Measurements from ENCODE around the gene EFNA1.

Gene EFNA1

DNA sequence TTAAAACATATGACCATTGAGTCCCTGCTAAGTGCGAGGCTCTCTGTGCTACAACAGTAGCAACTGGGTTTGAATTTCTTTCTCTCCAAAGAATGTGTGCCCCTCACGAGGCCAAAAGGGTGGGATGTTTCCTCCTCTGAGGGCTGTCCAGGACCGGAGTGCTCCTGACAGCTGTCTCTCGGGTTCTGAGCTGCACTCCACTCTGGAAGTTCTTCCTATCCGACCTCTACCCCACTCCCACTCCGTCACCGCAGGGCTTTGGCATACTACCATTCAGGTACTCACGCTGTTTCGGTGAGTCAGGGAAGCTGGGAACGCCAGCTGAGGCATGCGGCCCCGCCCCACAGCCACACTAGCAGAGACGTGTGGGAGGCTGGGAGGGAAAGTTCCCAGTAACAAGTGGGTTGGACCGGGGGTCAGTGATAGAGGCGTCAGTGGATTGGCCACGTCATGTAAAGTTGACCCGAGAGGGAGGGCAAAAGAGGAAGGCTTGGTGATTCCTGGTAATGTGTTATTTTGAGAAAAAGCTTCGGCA is 7.3 kb downstream of the EFNA1 start:
- Histone ChIP-seq H3K4me3 (ENCODE audit: low read depth, low read length) (peak overlapping the region; percentile 58), H3K36me3 (ENCODE audit: control insufficient read depth in 2 of 2, insufficient read depth in 1 of 2, low read length in 2 of 2) (peaks cover 3 to 55% of the 10 kb centered on the region in 2 experiments; a peak in 2 of 3 replicates), H3K4me1 (ENCODE audit: control insufficient read depth, insufficient read depth, low read length) (peaks cover 2% of the 10 kb centered on the region; the same call in 1 of the 2 replicates), H3K9me3 (ENCODE audit: control insufficient read depth, insufficient read depth, low read depth, low read length) (no peaks in the 10 kb centered on the region), H3K27ac (ENCODE audit: extremely low read depth, low read depth, low read length) (peak overlapping the region; percentile 88)
- ChIA-PET CTCF (interaction anchor here (0.9 to 8.1 kb wide), 9 partner anchors 11 to 73 kb away, joined by 3 to 54 read pairs (median 4); partner anchors contain the start of gene KRTCAP2), POLR2A (interaction anchor here (0.6 to 2.2 kb wide), 6 partner anchors 8 to 70 kb away, joined by 4 to 13 read pairs (median 4); partner anchors contain the start of genes KRTCAP2 and TRIM46)
- TF ChIP-seq HOXA7 (CRISPR knock-in tag; IDR thresholded peaks at IDR 0.05; ENCODE audit: borderline replicate concordance) (no peak), ZNF362 (tag by site-specific recombination; IDR thresholded peaks at IDR 0.05) (no peak), ZNF366 (tag by site-specific recombination; conservative IDR thresholded peaks at IDR 0.05) (peak; percentile 73), BCL11A (tag by site-specific recombination; IDR thresholded peaks at IDR 0.05; ENCODE audit: low read depth) (no peak; the same call in 1 of the 2 replicates), GLI2 (tag by site-specific recombination; IDR thresholded peaks at IDR 0.05; ENCODE audit: borderline replicate concordance, low read depth) (no peak), SP3 (tag by site-specific recombination; IDR thresholded peaks at IDR 0.05) (no peak; the same call in 1 of the 2 replicates), ZNF426 (tag by site-specific recombination; IDR thresholded peaks at IDR 0.05) (no peak), KLF7 (tag by site-specific recombination; IDR thresholded peaks at IDR 0.05; ENCODE audit: borderline replicate concordance) (no peak; the same call in 1 of the 2 replicates), ZNF600 (tag by site-specific recombination; IDR thresholded peaks at IDR 0.05) (peak; percentile 94), ZNF132 (tag by site-specific recombination; IDR thresholded peaks at IDR 0.05; ENCODE audit: borderline replicate concordance) (no peak), ZNF292 (tag by site-specific recombination; IDR thresholded peaks at IDR 0.05; ENCODE audit: borderline replicate concordance, low read depth) (no peak), ATF2 (tag by site-specific recombination; IDR thresholded peaks at IDR 0.05; ENCODE audit: low read depth) (no peak), ZNF112 (tag by site-specific recombination; IDR thresholded peaks at IDR 0.05) (no peak), ZNF335 (tag by site-specific recombination; conservative IDR thresholded peaks at IDR 0.05) (no peak), ZNF596 (tag by site-specific recombination; IDR thresholded peaks at IDR 0.05) (no peak), EGR2 (tag by site-specific recombination; IDR thresholded peaks at IDR 0.05; ENCODE audit: low read depth) (peak; percentile 80), ZNF19 (tag by site-specific recombination; IDR thresholded peaks at IDR 0.05; ENCODE audit: low read depth) (no peak), MYNN (tag by site-specific recombination; IDR thresholded peaks at IDR 0.05; ENCODE audit: borderline replicate concordance) (no peak), ZNF785 (tag by site-specific recombination; IDR thresholded peaks at IDR 0.05) (no peak), ZNF202 (tag by site-specific recombination; IDR thresholded peaks at IDR 0.05; ENCODE audit: borderline replicate concordance) (no peak), SCRT2 (tag by site-specific recombination; IDR thresholded peaks at IDR 0.05) (peak; percentile 99), SETDB1 (IDR thresholded peaks at IDR 0.05; ENCODE audit: insufficient read length, low read length) (no peak), ZNF175 (tag by site-specific recombination; IDR thresholded peaks at IDR 0.05) (no peak), KLF16 (tag by site-specific recombination; IDR thresholded peaks at IDR 0.05) (no peak)
- TF ChIP-seq, protein P1, sequence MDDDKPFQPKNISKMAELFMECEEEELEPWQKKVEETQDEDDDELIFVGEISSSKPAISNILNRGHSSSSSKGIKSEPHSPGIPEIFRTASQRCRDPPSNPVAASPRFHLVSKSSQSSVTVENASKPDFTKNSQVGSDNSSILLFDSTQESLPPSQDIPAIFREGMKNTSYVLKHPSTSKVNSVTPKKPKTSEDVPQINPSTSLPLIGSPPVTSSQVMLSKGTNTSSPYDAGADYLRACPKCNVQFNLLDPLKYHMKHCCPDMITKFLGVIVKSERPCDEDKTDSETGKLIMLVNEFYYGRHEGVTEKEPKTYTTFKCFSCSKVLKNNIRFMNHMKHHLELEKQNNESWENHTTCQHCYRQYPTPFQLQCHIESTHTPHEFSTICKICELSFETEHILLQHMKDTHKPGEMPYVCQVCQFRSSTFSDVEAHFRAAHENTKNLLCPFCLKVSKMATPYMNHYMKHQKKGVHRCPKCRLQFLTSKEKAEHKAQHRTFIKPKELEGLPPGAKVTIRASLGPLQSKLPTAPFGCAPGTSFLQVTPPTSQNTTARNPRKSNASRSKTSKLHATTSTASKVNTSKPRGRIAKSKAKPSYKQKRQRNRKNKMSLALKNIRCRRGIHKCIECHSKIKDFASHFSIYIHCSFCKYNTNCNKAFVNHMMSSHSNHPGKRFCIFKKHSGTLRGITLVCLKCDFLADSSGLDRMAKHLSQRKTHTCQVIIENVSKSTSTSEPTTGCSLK (tag by site-specific recombination; IDR thresholded peaks at IDR 0.05), result no peak
- TF ChIP-seq, protein P2, sequence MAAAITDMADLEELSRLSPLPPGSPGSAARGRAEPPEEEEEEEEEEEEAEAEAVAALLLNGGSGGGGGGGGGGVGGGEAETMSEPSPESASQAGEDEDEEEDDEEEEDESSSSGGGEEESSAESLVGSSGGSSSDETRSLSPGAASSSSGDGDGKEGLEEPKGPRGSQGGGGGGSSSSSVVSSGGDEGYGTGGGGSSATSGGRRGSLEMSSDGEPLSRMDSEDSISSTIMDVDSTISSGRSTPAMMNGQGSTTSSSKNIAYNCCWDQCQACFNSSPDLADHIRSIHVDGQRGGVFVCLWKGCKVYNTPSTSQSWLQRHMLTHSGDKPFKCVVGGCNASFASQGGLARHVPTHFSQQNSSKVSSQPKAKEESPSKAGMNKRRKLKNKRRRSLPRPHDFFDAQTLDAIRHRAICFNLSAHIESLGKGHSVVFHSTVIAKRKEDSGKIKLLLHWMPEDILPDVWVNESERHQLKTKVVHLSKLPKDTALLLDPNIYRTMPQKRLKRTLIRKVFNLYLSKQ (tag by site-specific recombination; IDR thresholded peaks at IDR 0.05; ENCODE audit: borderline replicate concordance), result no peak
- TF ChIP-seq, protein P3, sequence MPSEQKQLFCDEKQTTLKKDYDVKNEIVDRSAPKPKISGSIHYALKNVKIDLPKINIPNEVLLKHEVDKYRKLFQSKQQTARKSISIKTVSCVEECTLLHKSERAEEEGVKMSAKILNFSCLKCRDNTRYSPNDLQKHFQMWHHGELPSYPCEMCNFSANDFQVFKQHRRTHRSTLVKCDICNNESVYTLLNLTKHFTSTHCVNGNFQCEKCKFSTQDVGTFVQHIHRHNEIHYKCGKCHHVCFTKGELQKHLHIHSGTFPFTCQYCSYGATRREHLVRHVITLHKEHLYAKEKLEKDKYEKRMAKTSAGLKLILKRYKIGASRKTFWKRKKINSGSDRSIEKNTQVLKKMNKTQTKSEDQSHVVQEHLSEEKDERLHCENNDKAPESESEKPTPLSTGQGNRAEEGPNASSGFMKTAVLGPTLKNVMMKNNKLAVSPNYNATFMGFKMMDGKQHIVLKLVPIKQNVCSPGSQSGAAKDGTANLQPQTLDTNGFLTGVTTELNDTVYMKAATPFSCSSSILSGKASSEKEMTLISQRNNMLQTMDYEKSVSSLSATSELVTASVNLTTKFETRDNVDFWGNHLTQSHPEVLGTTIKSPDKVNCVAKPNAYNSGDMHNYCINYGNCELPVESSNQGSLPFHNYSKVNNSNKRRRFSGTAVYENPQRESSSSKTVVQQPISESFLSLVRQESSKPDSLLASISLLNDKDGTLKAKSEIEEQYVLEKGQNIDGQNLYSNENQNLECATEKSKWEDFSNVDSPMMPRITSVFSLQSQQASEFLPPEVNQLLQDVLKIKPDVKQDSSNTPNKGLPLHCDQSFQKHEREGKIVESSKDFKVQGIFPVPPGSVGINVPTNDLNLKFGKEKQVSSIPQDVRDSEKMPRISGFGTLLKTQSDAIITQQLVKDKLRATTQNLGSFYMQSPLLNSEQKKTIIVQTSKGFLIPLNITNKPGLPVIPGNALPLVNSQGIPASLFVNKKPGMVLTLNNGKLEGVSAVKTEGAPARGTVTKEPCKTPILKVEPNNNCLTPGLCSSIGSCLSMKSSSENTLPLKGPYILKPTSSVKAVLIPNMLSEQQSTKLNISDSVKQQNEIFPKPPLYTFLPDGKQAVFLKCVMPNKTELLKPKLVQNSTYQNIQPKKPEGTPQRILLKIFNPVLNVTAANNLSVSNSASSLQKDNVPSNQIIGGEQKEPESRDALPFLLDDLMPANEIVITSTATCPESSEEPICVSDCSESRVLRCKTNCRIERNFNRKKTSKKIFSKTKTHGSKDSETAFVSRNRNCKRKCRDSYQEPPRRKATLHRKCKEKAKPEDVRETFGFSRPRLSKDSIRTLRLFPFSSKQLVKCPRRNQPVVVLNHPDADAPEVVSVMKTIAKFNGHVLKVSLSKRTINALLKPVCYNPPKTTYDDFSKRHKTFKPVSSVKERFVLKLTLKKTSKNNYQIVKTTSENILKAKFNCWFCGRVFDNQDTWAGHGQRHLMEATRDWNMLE (tag by site-specific recombination; conservative IDR thresholded peaks at IDR 0.05; ENCODE audit: low read depth), result no peak

Data from HEK293 (cell line).